Measurements from ENCODE around the gene CPXCR1.
"Not testable (repeated sequence)": the region's sequence is repeated elsewhere in the genome, so short reads cannot be mapped to it uniquely, and the experiment has no call there.

The CPXCR1 gene

GRCh38 chrX:88746925-88747324 is at the start of gene CPXCR1:
Gene CPXCR1, plus strand, starts transcription at chrX:88747225. Its CDS starts 6,190 bp downstream, at chrX:88753415.
- FAIRE-seq: no peak
- DNase-seq (ENCODE audit: low spot score): no peak

- DNase-seq (ENCODE audit: low spot score) (no peak), FAIRE-seq (no peak)
Measured at GRCh38 chrX:88735835-88736234, 11.2 kb upstream of the CPXCR1 start.

- not testable (repeated sequence) for FAIRE-seq; DNase-seq (ENCODE audit: low spot score)
Measured at GRCh38 chrX:88746215-88746614, 810 bp upstream of the CPXCR1 start.

GRCh38 chrX:88752339-88752738 is 5.3 kb downstream of the CPXCR1 start:
- not testable (repeated sequence) for DNase-seq (ENCODE audit: low spot score); FAIRE-seq

- FAIRE-seq: no peak
Measured at GRCh38 chrX:88789825-88790224, 42.8 kb downstream of the CPXCR1 start.

More at GRCh38 chrX:88789825-88790224, 42.8 kb downstream of the CPXCR1 start:
- DNase-seq (ENCODE audit: low spot score): no peak
